HCT116 (cell line): ENCODE results near the gene RBPJ. TPM values are rescaled to one million over a fixed set of nuclear protein-coding genes. Genes with fewer than 3 reads are reported as not detected.

Source experiments
- ATAC-seq: fragments of 200-7000 bp; cut with Tn5 transposase; 2 replicates; pipeline ENCODE4 v1.9.1; 2020; ENCODE audit warnings: mild to moderate bottlenecking, moderate library complexity
- BruUV-seq: library from RNA; stranded (reverse); fragments of 400-500 nt; replicated peaks from 2 replicates; lab custom pipeline; 2021; lab: Mats Ljungman, UMichigan
- CTCF ChIA-PET: fragments of 300-600 bp; sonication (Branson Sonifier 250); formaldehyde crosslinking; loops from one replicate; lab custom pipeline; 2021; ENCODE audit warnings: antibody characterized with exemption; lab: Charles Lee
- POLR2A ChIA-PET: fragments of 300-600, 350-600 bp; sonication (Branson Sonifier 250); formaldehyde crosslinking; loops from one replicate; lab custom pipeline; 2021; ENCODE audit warnings: antibody characterized with exemption; lab: Charles Lee
- RAD21 ChIA-PET, 2 experiments: fragments of 300-600 bp; sonication (Branson Sonifier 250); formaldehyde crosslinking; loops; one replicate each; lab custom pipeline; 2023; ENCODE audit warnings: low total read pairs in 2 of 2; ENCODE audit not compliant: uncharacterized antibody in 2 of 2, unreplicated experiment in 2 of 2, low non-redundant PET in 1 of 2; lab: Charles Lee
- DNase-seq: peaks from one replicate; pipeline ENCODE4 v3.0.0-alpha.2; 2010; ENCODE audit warnings: low read depth, low spot score
- H2AFZ ChIP-seq: fragments of 200-600 bp; shearing (Covaris generic), sonication (generic); 2 replicates; pipeline ENCODE4 v1.6.1; 2017; ENCODE audit warnings: low read depth, mixed run types, mixed read lengths, antibody characterized with exemption, low read length; ENCODE audit not compliant: poor library complexity, severe bottlenecking
- H3K27ac ChIP-seq: 2 replicates; pipeline ENCODE4 v1.5.1; 2012; ENCODE audit warnings: low read depth, low read length
- H3K27me3 ChIP-seq: fragments of 200-600 bp; sonication (generic); 2 replicates; pipeline ENCODE4 v1.6.1; 2016; ENCODE audit warnings: mixed run types, low read length, mixed read lengths; ENCODE audit not compliant: insufficient read depth
- H3K36me3 ChIP-seq, 2 experiments: fragments of 200-500 bp in 1 of 2; fragments of 200-600 bp in 1 of 2; sonication (Bioruptor generic) in 1 of 2; sonication (generic) in 1 of 2; 2 replicates each; pipeline versions ENCODE4 v1.5.1 to v1.6.1; 2014 to 2016; ENCODE audit warnings: low read length in 2 of 2, inconsistent platforms in 1 of 2, mixed read lengths in 1 of 2, mixed run types in 1 of 2; ENCODE audit not compliant: insufficient read depth in 2 of 2, control insufficient read depth in 1 of 2
- H3K4me1 ChIP-seq, 2 experiments: fragments of 200-600 bp in 1 of 2; sonication (generic) in 1 of 2; 2 replicates each; pipeline versions ENCODE4 v1.5.1 to v1.6.1; 2012 to 2017; ENCODE audit warnings: low read length in 2 of 2, inconsistent platforms in 1 of 2, mild to moderate bottlenecking in 1 of 2, mixed read lengths in 1 of 2, mixed run types in 1 of 2, moderate library complexity in 1 of 2; ENCODE audit not compliant: insufficient read depth in 2 of 2, control insufficient read depth in 1 of 2
- H3K4me2 ChIP-seq: fragments of 200-600 bp; sonication (generic); 2 replicates; pipeline ENCODE4 v1.6.1; 2017; ENCODE audit warnings: mixed run types, low read length, mixed read lengths
- H3K4me3 ChIP-seq, 2 experiments: fragments of 200-600 bp in 1 of 2; sonication (generic) in 1 of 2; replicated peaks in 1 of 2; 2 replicates each; pipeline ENCODE4 v1.5.1; 2011 to 2016; ENCODE audit warnings: low read length in 2 of 2, control low read depth in 1 of 2, low read depth in 1 of 2, mild to moderate bottlenecking in 1 of 2, mixed read lengths in 1 of 2, mixed run types in 1 of 2
- H3K79me2 ChIP-seq: fragments of 200-600 bp; sonication (generic); 2 replicates; pipeline ENCODE4 v1.6.1; 2017; ENCODE audit warnings: mild to moderate bottlenecking, mixed run types, low read length, moderate library complexity, mixed read lengths; ENCODE audit not compliant: insufficient read depth
- H3K9ac ChIP-seq: fragments of 200-600 bp; sonication (generic); 2 replicates; pipeline ENCODE4 v1.6.1; 2016; ENCODE audit warnings: low read length, mixed read lengths
- H3K9me2 ChIP-seq: fragments of 200-600 bp; sonication (generic), shearing (Covaris generic); 2 replicates; pipeline ENCODE4 v1.6.1; 2017; ENCODE audit warnings: mixed run types, mild to moderate bottlenecking, moderate library complexity; ENCODE audit not compliant: insufficient read depth
- H3K9me3 ChIP-seq, 2 experiments: fragments of 200-500 bp in 1 of 2; fragments of 200-600 bp in 1 of 2; sonication (Bioruptor generic) in 1 of 2; sonication (generic) in 1 of 2; 2 replicates each; pipeline ENCODE4 v1.6.1; 2014 to 2017; ENCODE audit warnings: low read length in 2 of 2, mixed read lengths in 2 of 2, inconsistent platforms in 1 of 2, low read depth in 1 of 2, mild to moderate bottlenecking in 1 of 2, mixed run types in 1 of 2, moderate library complexity in 1 of 2; ENCODE audit not compliant: control insufficient read depth in 1 of 2, insufficient read depth in 1 of 2
- H4K20me1 ChIP-seq: fragments of 200-600 bp; sonication (generic), shearing (Covaris generic); 2 replicates; pipeline ENCODE4 v1.6.1; 2017; ENCODE audit warnings: mixed run types, mild to moderate bottlenecking, moderate library complexity; ENCODE audit not compliant: insufficient read depth
- ELF1 ChIP-seq: IDR thresholded peaks from 2 replicates; pipeline ENCODE4 v1.6.1; 2012; ENCODE audit warnings: low read depth, borderline replicate concordance
- EZH2phosphoT487 ChIP-seq: fragments of 200-600 bp; IDR thresholded peaks from 2 replicates; pipeline ENCODE4 v1.6.1; 2018; ENCODE audit warnings: antibody characterized with exemption, borderline replicate concordance
- JUND ChIP-seq: IDR thresholded peaks from 2 replicates; pipeline ENCODE4 v1.6.1; 2012
- POLR2A ChIP-seq: IDR thresholded peaks from 2 replicates; pipeline ENCODE4 v1.7.0; 2011; ENCODE audit warnings: borderline replicate concordance; ENCODE audit not compliant: insufficient read depth, insufficient read length; ENCODE audit errors: extremely low read depth
- POLR2AphosphoS5 ChIP-seq: IDR thresholded peaks from 2 replicates; pipeline ENCODE4 v1.6.1; 2011; ENCODE audit warnings: mild to moderate bottlenecking, low read depth, low read length, moderate library complexity
- SRF ChIP-seq: IDR thresholded peaks from 2 replicates; pipeline ENCODE4 v1.6.1; 2012; ENCODE audit warnings: low read depth
- YY1 ChIP-seq: IDR thresholded peaks from 2 replicates; pipeline ENCODE4 v1.6.1; 2011; ENCODE audit warnings: low read length, low read depth, moderate library complexity, mild to moderate bottlenecking; ENCODE audit not compliant: insufficient replicate concordance; ENCODE audit errors: extremely low read depth
- ZFX ChIP-seq: fragments of 450-650 bp; IDR thresholded peaks from 2 replicates; pipeline ENCODE4 v1.6.1; 2017
- intact Hi-C: fragments of 100-400 bp; cut with micrococcal nuclease; formaldehyde crosslinking; loops from 2 replicates; pipeline ENCODE4 v1.10.0; 2022
- total RNA-seq: library from RNA; stranded (reverse); gene quantifications from one replicate; pipeline ENCODE4 v1.2.1, GENCODE V29; 2021; ENCODE audit not compliant: unreplicated experiment
- TF ChIP-seq, protein P1 (sequence below): IDR thresholded peaks from 2 replicates; pipeline ENCODE4 v1.6.1; 2011; ENCODE audit warnings: mild to moderate bottlenecking, low read length, moderate library complexity; ENCODE audit not compliant: insufficient replicate concordance; ENCODE audit errors: extremely low read depth
- TF ChIP-seq, protein P2 (sequence below): IDR thresholded peaks from 2 replicates; pipeline ENCODE4 v1.6.1; 2012; ENCODE audit warnings: low read depth
- TF ChIP-seq, protein P3 (sequence below): IDR thresholded peaks from 2 replicates; pipeline ENCODE4 v1.6.1; 2012
- TF ChIP-seq, protein P4 (sequence below): IDR thresholded peaks from 2 replicates; pipeline ENCODE4 v1.6.1; 2012

The RBPJ gene
- total RNA-seq, 1 experiment from 2014 or later: 72.7 TPM

DNA sequence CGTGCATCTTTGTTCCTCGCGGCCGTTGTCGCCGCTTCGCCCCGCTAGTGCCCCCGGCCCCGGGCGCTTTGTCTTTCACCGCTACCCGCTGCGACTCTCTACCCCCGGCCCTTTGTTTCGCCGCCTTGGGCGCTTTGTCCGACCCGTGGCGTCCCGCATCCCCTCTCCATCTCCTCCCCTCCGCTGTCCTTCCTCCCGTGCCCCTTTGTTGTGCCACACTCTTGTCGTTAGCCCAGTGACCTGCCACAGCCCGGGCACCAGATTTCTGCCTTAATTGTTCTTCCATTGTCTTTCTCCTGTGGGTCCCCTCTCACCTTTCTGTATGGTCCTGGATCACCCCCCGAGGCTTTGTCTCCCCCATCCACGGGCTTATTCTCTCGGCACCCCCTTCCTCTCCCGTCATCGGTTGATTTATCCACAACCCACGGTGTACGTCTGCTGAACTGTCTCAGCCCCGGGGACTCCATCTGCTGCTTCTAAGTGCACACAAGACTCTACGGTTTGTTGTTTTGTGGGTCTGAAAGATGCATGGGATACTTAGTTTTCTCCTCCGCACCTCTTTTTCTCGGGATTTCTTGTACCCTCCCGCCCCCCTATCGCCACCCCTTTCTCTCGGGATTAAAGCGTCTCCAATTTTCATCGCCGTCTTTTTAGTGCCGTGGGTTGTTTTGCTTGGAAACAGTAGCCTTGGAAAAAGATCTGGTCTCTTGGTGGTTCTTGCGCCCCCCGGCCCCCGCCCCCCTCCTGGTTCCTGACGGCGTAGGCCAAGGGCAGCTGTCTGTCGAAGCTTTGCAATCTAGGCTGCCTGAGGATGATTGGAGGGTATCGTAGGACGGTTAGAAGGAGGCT lies 783 bp downstream of the RBPJ start:
- peak overlapping the region; percentile 79 to 82 for H3K4me3 ChIP-seq
- H3K36me3 ChIP-seq: no peaks in the 10 kb centered on the region
- H3K27me3 ChIP-seq: no peaks in the 10 kb centered on the region
- RAD21 ChIA-PET: no interaction called here
- no peak for DNase-seq
- peak overlapping the region; percentile 73 for H3K9ac ChIP-seq
- peak overlapping the region; percentile 92 for H3K4me2 ChIP-seq
- no TSS peak for BruUV-seq
- ATAC-seq: no peak
- CTCF ChIA-PET: no interaction called here
- POLR2A ChIA-PET: no interaction called here
- no peaks in the 10 kb centered on the region for H3K9me2 ChIP-seq
- H3K79me2 ChIP-seq: peaks cover 54% of the 10 kb centered on the region
- TF ChIP-seq POLR2A (no peak), POLR2AphosphoS5 (peak; percentile 17; the same call in 1 of the 2 replicates)
- TF ChIP-seq, all 23 proteins: peak for 1
- intact Hi-C loops: loop anchor here (2.0 to 5.0 kb wide), 3 partner anchors 239 to 333 kb away; no protein-coding TSS in a partner anchor
- Histone ChIP-seq H4K20me1 (peaks cover 10% of the 10 kb centered on the region; the same call in 1 of the 2 replicates), H3K9me3 (peaks cover 0 to 9% of the 10 kb centered on the region in 2 experiments; a peak in 1 of 4 replicates), H3K27ac (peak overlapping the region; percentile 89), H2AFZ (no peak overlapping the region), H3K4me1 (peaks cover 9 to 46% of the 10 kb centered on the region in 2 experiments; a peak in 3 of 4 replicates)

DNA sequence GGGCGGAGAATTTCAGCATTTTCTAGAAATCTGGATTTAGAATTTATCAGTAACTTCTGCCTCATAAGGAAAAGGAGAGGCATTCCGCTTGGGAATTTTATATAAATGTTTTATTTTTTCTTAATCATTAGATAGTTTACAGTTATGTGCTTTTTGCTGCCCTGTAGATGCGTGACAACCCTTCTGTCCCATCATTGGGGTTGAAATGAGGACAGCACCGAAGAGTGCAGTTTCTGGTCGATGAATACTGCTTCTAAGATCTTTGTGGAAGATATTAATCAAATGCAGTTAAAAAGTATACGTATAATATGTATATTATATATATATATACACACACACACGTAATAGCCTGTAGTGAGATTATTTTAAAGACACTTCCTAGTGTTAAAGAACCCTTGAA lies 1.5 kb downstream of the RBPJ start:
- peak overlapping the region; percentile 73 for H3K9ac ChIP-seq
- peaks cover 0 to 6% of the 10 kb centered on the region in 2 experiments; a peak in 1 of 4 replicates for H3K9me3 ChIP-seq
- H3K4me3 ChIP-seq: peak overlapping the region; percentile 79 to 82
- ChIA-PET CTCF (no interaction called here), RAD21 (no interaction called here), POLR2A (no interaction called here)
- intact Hi-C loops: loop anchor here (2.0 to 5.0 kb wide), 2 partner anchors 255 to 334 kb away; no protein-coding TSS in a partner anchor
- H4K20me1 ChIP-seq: peaks cover 15% of the 10 kb centered on the region; the same call in 1 of the 2 replicates
- BruUV-seq: no TSS peak
- no peak overlapping the region for H2AFZ ChIP-seq
- peaks cover 61% of the 10 kb centered on the region for H3K79me2 ChIP-seq
- H3K27ac ChIP-seq: no peak overlapping the region
- no peaks in the 10 kb centered on the region for H3K9me2 ChIP-seq
- peaks cover 9 to 51% of the 10 kb centered on the region in 2 experiments; a peak in 3 of 4 replicates for H3K4me1 ChIP-seq
- H3K27me3 ChIP-seq: no peaks in the 10 kb centered on the region
- no peak for ATAC-seq
- no peak for DNase-seq
- peak overlapping the region; percentile 92 for H3K4me2 ChIP-seq
- no peaks in the 10 kb centered on the region for H3K36me3 ChIP-seq
- TF ChIP-seq, protein P1, sequence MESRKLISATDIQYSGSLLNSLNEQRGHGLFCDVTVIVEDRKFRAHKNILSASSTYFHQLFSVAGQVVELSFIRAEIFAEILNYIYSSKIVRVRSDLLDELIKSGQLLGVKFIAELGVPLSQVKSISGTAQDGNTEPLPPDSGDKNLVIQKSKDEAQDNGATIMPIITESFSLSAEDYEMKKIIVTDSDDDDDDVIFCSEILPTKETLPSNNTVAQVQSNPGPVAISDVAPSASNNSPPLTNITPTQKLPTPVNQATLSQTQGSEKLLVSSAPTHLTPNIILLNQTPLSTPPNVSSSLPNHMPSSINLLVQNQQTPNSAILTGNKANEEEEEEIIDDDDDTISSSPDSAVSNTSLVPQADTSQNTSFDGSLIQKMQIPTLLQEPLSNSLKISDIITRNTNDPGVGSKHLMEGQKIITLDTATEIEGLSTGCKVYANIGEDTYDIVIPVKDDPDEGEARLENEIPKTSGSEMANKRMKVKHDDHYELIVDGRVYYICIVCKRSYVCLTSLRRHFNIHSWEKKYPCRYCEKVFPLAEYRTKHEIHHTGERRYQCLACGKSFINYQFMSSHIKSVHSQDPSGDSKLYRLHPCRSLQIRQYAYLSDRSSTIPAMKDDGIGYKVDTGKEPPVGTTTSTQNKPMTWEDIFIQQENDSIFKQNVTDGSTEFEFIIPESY: no peak
- TF ChIP-seq ZFX (no peak), SRF (no peak), YY1 (no peak), ELF1 (no peak), EZH2phosphoT487 (no peak), POLR2A (no peak), JUND (no peak)
- TF ChIP-seq, protein P2, sequence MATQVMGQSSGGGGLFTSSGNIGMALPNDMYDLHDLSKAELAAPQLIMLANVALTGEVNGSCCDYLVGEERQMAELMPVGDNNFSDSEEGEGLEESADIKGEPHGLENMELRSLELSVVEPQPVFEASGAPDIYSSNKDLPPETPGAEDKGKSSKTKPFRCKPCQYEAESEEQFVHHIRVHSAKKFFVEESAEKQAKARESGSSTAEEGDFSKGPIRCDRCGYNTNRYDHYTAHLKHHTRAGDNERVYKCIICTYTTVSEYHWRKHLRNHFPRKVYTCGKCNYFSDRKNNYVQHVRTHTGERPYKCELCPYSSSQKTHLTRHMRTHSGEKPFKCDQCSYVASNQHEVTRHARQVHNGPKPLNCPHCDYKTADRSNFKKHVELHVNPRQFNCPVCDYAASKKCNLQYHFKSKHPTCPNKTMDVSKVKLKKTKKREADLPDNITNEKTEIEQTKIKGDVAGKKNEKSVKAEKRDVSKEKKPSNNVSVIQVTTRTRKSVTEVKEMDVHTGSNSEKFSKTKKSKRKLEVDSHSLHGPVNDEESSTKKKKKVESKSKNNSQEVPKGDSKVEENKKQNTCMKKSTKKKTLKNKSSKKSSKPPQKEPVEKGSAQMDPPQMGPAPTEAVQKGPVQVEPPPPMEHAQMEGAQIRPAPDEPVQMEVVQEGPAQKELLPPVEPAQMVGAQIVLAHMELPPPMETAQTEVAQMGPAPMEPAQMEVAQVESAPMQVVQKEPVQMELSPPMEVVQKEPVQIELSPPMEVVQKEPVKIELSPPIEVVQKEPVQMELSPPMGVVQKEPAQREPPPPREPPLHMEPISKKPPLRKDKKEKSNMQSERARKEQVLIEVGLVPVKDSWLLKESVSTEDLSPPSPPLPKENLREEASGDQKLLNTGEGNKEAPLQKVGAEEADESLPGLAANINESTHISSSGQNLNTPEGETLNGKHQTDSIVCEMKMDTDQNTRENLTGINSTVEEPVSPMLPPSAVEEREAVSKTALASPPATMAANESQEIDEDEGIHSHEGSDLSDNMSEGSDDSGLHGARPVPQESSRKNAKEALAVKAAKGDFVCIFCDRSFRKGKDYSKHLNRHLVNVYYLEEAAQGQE: no peak
- TF ChIP-seq, protein P3, sequence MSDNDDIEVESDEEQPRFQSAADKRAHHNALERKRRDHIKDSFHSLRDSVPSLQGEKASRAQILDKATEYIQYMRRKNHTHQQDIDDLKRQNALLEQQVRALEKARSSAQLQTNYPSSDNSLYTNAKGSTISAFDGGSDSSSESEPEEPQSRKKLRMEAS: no peak
- TF ChIP-seq, protein P4, sequence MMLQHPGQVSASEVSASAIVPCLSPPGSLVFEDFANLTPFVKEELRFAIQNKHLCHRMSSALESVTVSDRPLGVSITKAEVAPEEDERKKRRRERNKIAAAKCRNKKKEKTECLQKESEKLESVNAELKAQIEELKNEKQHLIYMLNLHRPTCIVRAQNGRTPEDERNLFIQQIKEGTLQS: no peak
